Spleen (tissue), 11 donors: ENCODE results near the gene DLGAP3. TPM values are rescaled to one million over a fixed set of nuclear protein-coding genes. Genes with fewer than 3 reads are reported as not detected.

Source experiments
- DNase-seq: peaks from one replicate; pipeline ENCODE4 v3.0.0-alpha.2; 2020
- H3K27ac ChIP-seq, 8 donors: fragments of 200-600 bp; sonication (generic) in 7 of 8; 1 replicate in 4 of 8; 2 replicates in 4 of 8; pipeline versions ENCODE4 v1.5.0 to v1.8.0; 2016 to 2021; ENCODE audit warnings: inconsistent platforms in 4 of 8, mild to moderate bottlenecking in 4 of 8, moderate library complexity in 1 of 8
- H3K27me3 ChIP-seq, 7 donors: fragments of 200-600 bp; sonication (generic) in 6 of 7; replicated peaks in 1 of 7; 1 replicate in 4 of 7; 2 replicates in 3 of 7; pipeline versions ENCODE4 v1.5.0 to v1.8.0; 2016 to 2021; ENCODE audit warnings: inconsistent platforms in 3 of 7, mild to moderate bottlenecking in 1 of 7
- H3K36me3 ChIP-seq, 6 donors: fragments of 200-600 bp; sonication (generic) in 5 of 6; 1 replicate in 4 of 6; 2 replicates in 2 of 6; pipeline versions ENCODE4 v1.5.0 to v1.8.0; 2016 to 2021; ENCODE audit warnings: inconsistent platforms in 2 of 6
- H3K4me1 ChIP-seq, 6 donors: fragments of 200-600 bp; sonication (generic) in 5 of 6; 1 replicate in 3 of 6; 2 replicates in 3 of 6; pipeline versions ENCODE4 v1.5.0 to v1.8.0; 2016 to 2021; ENCODE audit warnings: inconsistent platforms in 3 of 6
- H3K4me3 ChIP-seq, 8 donors: fragments of 200-600 bp; sonication (generic) in 7 of 8; 1 replicate in 4 of 8; 2 replicates in 4 of 8; pipeline versions ENCODE4 v1.5.0 to v1.8.0; 2016 to 2021; ENCODE audit warnings: inconsistent platforms in 4 of 8, mild to moderate bottlenecking in 4 of 8, moderate library complexity in 2 of 8
- H3K9me3 ChIP-seq, 8 donors: fragments of 200-600 bp; sonication (generic) in 7 of 8; 1 replicate in 4 of 8; 2 replicates in 4 of 8; pipeline versions ENCODE4 v1.5.0 to v1.8.0; 2016 to 2021; ENCODE audit warnings: inconsistent platforms in 4 of 8
- CTCF ChIP-seq, 11 experiments: fragments of 200-600 bp in 7 of 11; fragments of 450-650 bp in 4 of 11; sonication (generic) in 4 of 11; IDR thresholded peaks in 8 of 11; conservative IDR thresholded peaks in 3 of 11; 1 replicate in 7 of 11; 2 replicates in 4 of 11; pipeline versions ENCODE4 v1.4.0 to v1.8.0; 2016 to 2021; ENCODE audit warnings: antibody characterized with exemption in 11 of 11, inconsistent platforms in 4 of 11, mild to moderate bottlenecking in 1 of 11
- POLR2A ChIP-seq, 3 donors: fragments of 450-650 bp; IDR thresholded peaks; one replicate each; pipeline ENCODE4 v1.5.1; 2017; ENCODE audit warnings: antibody characterized with exemption in 3 of 3, mild to moderate bottlenecking in 1 of 3
- POLR2AphosphoS5 ChIP-seq, 3 donors: sonication (generic); formaldehyde crosslinking; IDR thresholded peaks; one replicate each; pipeline ENCODE4 v1.5.1; 2017; ENCODE audit warnings: antibody characterized with exemption in 3 of 3
- WGBS, 5 donors: extraction: QIAGEN DNeasy Blood & Tissue Kit in 3 of 5; methylation state at CpG; one replicate each; pipeline versions ENCODE4 v1.1.5 to v1.1.7; 2013 to 2018; 5-methylcytosine and 5-hydroxymethylcytosine counted together
- intact Hi-C: fragments of 100-400 bp; cut with DNase I; formaldehyde crosslinking; loops from one replicate; pipeline ENCODE4 v1.15.0; 2023; ENCODE audit warnings: low total_unique reads
- polyA plus RNA-seq, 3 donors: library from polyadenylated mRNA; stranded (reverse); fragments of 200-250 nt; gene quantifications; one replicate each; pipeline ENCODE4 v1.2.1, GENCODE V29; 2013
- total RNA-seq, 7 donors: library from RNA; depleted of rRNA in 3 of 7; stranded (reverse); fragments of >200 nt in 3 of 7; fragmentation: NEBNext Ultra II Directional in 4 of 7; extraction: Animal tissue kit (Norgen Biotek cat#: 25700) in 4 of 7; gene quantifications; one replicate each; pipeline versions ENCODE4 v1.1.0 to v1.2.1, GENCODE V29; 2016 to 2021
- donor health status: healthy with polysubstance abuse.
- donor health status: DM: no; HTN: no; CAD: no; lungs with moderate emphysema.
- donor health status: DM: no; HTN: no; CAD: no.
- donor health status: Bipolar disorder and iron deficiency.
- donor health status: healthy.
- donor health status: DM: no; HTN: no; CAD: no.
- donor health status: DM: yes; HTN: yes; CAD: no.

The DLGAP3 gene
- total and polyA plus RNA-seq, 10 donors: 0.54 to 4.3 (median 1.9) TPM

DNA sequence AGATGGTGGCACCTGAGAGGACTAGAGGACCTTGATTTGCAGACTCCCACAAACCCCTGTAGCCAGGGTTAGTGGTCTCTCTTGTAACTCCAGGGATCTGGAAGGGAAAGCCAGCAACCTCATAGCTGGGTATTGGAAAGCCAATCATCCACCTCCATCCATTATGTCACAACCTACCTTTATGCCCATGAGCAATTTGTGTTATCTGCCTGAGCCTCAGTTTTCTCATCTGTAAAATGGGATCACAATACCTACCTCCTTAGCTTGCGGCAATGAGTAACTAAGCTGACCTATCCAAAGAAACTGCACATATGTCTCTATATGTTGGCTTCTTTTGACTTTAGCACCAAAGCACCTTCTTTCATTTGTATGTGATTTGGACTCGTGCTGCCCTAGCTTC is 14.5 kb downstream of the DLGAP3 start:
- intact Hi-C loops: no loop called here

DNA sequence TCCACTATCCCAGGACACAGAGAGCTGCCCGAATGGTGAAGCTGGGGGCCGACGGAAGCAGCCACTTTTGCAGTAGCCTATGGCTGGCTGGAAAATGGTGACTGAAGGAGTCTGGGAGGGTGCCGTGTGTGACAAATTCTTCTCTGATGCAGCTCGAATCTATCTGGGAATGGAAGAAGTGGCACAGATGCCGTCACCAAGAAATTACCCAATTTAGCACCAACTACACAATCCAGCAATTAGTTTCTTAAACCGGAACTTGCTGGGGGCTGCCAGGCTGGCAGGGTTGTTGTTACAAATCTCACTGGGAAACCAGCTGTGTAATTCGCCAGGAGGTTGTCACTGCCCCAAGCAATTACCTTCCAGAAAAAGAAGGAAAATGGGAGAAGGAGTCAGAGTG is 18.0 kb downstream of the DLGAP3 start:
- TF ChIP-seq POLR2AphosphoS5 (IDR thresholded peaks at IDR 0.05) (no peak), POLR2A (IDR thresholded peaks at IDR 0.05) (no peak), CTCF (IDR thresholded peaks at IDR 0.05 in 8 of 11, conservative IDR thresholded peaks at IDR 0.05 in 3 of 11) (no peak)
- H3K4me3 ChIP-seq: no peak overlapping the region

More for the DNA sequence above, 14.5 kb downstream of the DLGAP3 start:
- Histone ChIP-seq H3K4me3 (no peak overlapping the region), H3K4me1 (peaks cover 6 to 17% (median 11%) of the 10 kb centered on the region in 6 donors), H3K27ac (no peak overlapping the region), H3K36me3 (no peaks in the 10 kb centered on the region), H3K27me3 (peaks cover 0 to 7% (median 0%) of the 10 kb centered on the region in 7 donors), H3K9me3 (no peaks in the 10 kb centered on the region)
- 85 to 92% (median 89%) methylated on average over 2 of the region's 2 CpGs for WGBS, 5 donors
- no peak for TF ChIP-seq POLR2AphosphoS5 (IDR thresholded peaks at IDR 0.05)
- no peak for TF ChIP-seq CTCF (IDR thresholded peaks at IDR 0.05 in 8 of 11, conservative IDR thresholded peaks at IDR 0.05 in 3 of 11)
- no peak for TF ChIP-seq POLR2A (IDR thresholded peaks at IDR 0.05)
- DNase-seq: no peak

DNA sequence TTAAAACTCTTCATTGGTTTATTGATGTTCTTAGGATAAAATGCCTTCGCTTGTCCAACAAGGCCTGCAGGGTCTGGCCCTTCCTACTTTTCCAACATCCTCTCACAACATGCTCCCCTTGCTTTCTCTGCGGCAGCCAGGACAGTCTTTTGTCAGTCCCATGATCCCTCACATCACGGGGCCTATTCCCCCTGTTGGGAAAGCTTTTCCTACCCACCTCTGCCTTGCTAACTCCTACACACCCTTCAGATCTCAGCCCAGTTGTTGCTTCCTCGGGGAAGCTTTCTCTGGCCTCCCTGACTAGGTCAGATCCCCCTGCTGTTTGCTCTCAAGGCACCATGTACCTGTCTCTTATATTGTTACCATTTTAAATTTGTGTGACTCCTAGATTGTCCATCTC is 19.0 kb downstream of the DLGAP3 start:
- Histone ChIP-seq H3K9me3 (no peaks in the 10 kb centered on the region), H3K27me3 (peaks cover 0 to 8% (median 0%) of the 10 kb centered on the region in 7 donors), H3K27ac (no peak overlapping the region), H3K36me3 (no peaks in the 10 kb centered on the region), H3K4me1 (no peaks in the 10 kb centered on the region), H3K4me3 (no peak overlapping the region)
- intact Hi-C loops: no loop called here
- TF ChIP-seq CTCF (IDR thresholded peaks at IDR 0.05 in 8 of 11, conservative IDR thresholded peaks at IDR 0.05 in 3 of 11) (no peak), POLR2A (IDR thresholded peaks at IDR 0.05) (no peak)
- WGBS, 5 donors: 59 to 75% (median 69%) methylated on average over 4 of the region's 4 CpGs
- DNase-seq: no peak

More for the DNA sequence above, 18.0 kb downstream of the DLGAP3 start:
- WGBS, 5 donors: 76 to 87% (median 82%) methylated on average over 8 of the region's 8 CpGs
- H3K4me1 ChIP-seq: no peaks in the 10 kb centered on the region
- intact Hi-C loops: no loop called here
- no peak for DNase-seq
- peaks cover 0 to 8% (median 0%) of the 10 kb centered on the region in 7 donors for H3K27me3 ChIP-seq
- H3K9me3 ChIP-seq: no peaks in the 10 kb centered on the region
- H3K27ac ChIP-seq: no peak overlapping the region
- no peaks in the 10 kb centered on the region for H3K36me3 ChIP-seq

DNA sequence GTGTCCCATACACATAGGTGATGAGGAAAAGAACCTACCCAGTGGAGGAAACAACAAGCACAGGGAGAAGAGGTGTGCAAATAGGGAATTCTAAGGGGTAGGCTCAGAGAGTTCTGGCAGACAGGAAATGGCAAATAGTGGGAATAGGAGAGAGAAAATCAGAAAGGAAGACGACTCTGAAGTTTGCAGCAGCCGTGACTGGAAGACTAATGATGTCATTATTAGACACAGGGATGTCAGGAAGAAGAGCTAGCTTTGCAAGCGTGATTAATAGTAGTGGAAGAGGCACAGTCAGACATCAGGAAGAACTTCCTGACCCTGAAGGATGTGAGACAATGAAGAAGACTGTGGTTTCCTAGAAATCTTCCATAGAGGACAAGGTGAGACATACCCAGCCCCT is 21.1 kb downstream of the DLGAP3 start:
- peaks cover 0 to 8% (median 0%) of the 10 kb centered on the region in 7 donors for H3K27me3 ChIP-seq
- no peaks in the 10 kb centered on the region for H3K36me3 ChIP-seq
- no peaks in the 10 kb centered on the region for H3K4me1 ChIP-seq
- no peak for DNase-seq
- no peak overlapping the region for H3K4me3 ChIP-seq
- TF ChIP-seq POLR2A (IDR thresholded peaks at IDR 0.05): no peak
- TF ChIP-seq POLR2AphosphoS5 (IDR thresholded peaks at IDR 0.05): no peak
- TF ChIP-seq CTCF (IDR thresholded peaks at IDR 0.05 in 8 of 11, conservative IDR thresholded peaks at IDR 0.05 in 3 of 11): no peak
- H3K27ac ChIP-seq: no peak overlapping the region
- no peaks in the 10 kb centered on the region for H3K9me3 ChIP-seq
- intact Hi-C loops: no loop called here
- 58 to 68% (median 63%) methylated on average over 3 of the region's 3 CpGs for WGBS, 5 donors
